IPS DF 6.9 (cell line): Measurements from ENCODE around the gene EXOC2.

Experiments
- DNase-seq: peaks from one replicate; pipeline ENCODE4 v3.0.0-alpha.2; 2013; ENCODE audit warnings: low read depth, low spot score
- H3K27ac ChIP-seq: one replicate; pipeline ENCODE4 v1.5.1; 2013; ENCODE audit warnings: low read length, control low read depth
- H3K27me3 ChIP-seq: 2 replicates; pipeline ENCODE4 v1.6.1; 2013; ENCODE audit warnings: mild to moderate bottlenecking, low read length; ENCODE audit not compliant: control insufficient read depth, insufficient read depth
- H3K36me3 ChIP-seq: 2 replicates; pipeline ENCODE4 v1.6.1; 2013; ENCODE audit warnings: low read length; ENCODE audit not compliant: control insufficient read depth, insufficient read depth
- H3K4me1 ChIP-seq: 2 replicates; pipeline ENCODE4 v1.6.1; 2013; ENCODE audit warnings: low read length; ENCODE audit not compliant: control insufficient read depth, insufficient read depth
- H3K4me3 ChIP-seq: 2 replicates; pipeline ENCODE4 v1.5.1; 2013; ENCODE audit warnings: mild to moderate bottlenecking, low read length
- H3K9me3 ChIP-seq: 2 replicates; pipeline ENCODE4 v1.6.1; 2013; ENCODE audit warnings: low read length, inconsistent platforms; ENCODE audit not compliant: control insufficient read depth, insufficient read depth
- WGBS: extraction: QIAGEN DNeasy Blood & Tissue Kit; methylation state at CpG from one replicate; pipeline ENCODE4 v1.1.7; 2013; ENCODE audit warnings: mixed read lengths, missing lambda C conversion rate; ENCODE audit not compliant: insufficient read length, insufficient coverage; 5-methylcytosine and 5-hydroxymethylcytosine counted together

EXOC2 gene

GRCh38 chr6:448296-449056, 244.5 kb downstream of the EXOC2 start:
- 0 out of 2 replicates have a peak, but pooled peaks cover 1% of the 10 kb centered on the region for H3K9me3 ChIP-seq
- H3K27me3 ChIP-seq, result no peaks in the 10 kb centered on the region
- no peaks in the 10 kb centered on the region; the same call in 1 of the 2 replicates for H3K36me3 ChIP-seq
- no peaks in the 10 kb centered on the region for H3K4me1 ChIP-seq
- no CpG with 5 or more reads among the region's 19 CpGs for WGBS
- H3K27ac ChIP-seq, result no peak overlapping the region
- H3K4me3 ChIP-seq, result no peak overlapping the region
- no peak for DNase-seq

DNA sequence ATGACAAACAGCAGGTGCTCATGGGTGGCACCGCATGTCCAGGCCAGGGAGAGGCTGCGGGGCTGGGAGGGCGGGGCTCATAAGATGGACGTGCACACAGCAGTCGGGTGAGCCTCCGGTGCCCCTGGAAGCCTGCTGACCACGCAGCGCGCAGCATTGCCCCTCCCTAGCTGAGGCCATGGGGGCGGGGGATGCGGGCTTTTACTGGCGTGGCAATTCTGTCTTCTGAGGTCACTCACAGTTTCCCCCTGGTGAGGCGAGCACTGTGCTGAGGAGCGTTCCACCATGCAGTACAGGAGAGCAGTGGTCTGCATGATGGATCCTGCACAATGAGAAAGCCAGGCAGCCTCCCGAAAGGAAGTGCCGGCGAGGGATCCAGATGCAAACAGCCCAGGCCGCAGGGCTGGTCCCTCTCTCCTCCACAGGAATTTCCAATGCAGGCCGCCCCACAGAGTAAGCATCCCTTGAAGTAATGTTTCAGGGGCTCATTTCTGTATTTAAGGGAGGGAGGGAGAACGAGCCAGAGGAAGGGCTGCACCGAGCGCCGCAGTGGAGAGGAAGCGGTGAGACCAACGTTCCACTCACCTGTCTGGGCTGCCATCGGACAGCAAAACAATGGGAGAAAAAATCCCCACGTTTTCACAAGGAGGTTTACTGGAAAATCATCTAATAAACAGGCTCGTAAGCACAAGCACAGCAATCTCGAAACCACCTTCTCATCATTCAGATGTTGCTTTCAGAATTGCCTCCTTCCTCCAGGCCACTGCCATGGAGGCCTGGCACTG, 245.4 kb downstream of the EXOC2 start:
- H3K9me3 ChIP-seq, result 0 out of 2 replicates have a peak, but pooled peaks cover 1% of the 10 kb centered on the region
- H3K36me3 ChIP-seq, result no peaks in the 10 kb centered on the region; the same call in 1 of the 2 replicates
- H3K27ac ChIP-seq, result no peak overlapping the region
- no peak for DNase-seq
- no CpG with 5 or more reads among the region's 29 CpGs for WGBS
- H3K4me3 ChIP-seq, result no peak overlapping the region
- H3K4me1 ChIP-seq, result no peaks in the 10 kb centered on the region
- no peaks in the 10 kb centered on the region for H3K27me3 ChIP-seq

DNA sequence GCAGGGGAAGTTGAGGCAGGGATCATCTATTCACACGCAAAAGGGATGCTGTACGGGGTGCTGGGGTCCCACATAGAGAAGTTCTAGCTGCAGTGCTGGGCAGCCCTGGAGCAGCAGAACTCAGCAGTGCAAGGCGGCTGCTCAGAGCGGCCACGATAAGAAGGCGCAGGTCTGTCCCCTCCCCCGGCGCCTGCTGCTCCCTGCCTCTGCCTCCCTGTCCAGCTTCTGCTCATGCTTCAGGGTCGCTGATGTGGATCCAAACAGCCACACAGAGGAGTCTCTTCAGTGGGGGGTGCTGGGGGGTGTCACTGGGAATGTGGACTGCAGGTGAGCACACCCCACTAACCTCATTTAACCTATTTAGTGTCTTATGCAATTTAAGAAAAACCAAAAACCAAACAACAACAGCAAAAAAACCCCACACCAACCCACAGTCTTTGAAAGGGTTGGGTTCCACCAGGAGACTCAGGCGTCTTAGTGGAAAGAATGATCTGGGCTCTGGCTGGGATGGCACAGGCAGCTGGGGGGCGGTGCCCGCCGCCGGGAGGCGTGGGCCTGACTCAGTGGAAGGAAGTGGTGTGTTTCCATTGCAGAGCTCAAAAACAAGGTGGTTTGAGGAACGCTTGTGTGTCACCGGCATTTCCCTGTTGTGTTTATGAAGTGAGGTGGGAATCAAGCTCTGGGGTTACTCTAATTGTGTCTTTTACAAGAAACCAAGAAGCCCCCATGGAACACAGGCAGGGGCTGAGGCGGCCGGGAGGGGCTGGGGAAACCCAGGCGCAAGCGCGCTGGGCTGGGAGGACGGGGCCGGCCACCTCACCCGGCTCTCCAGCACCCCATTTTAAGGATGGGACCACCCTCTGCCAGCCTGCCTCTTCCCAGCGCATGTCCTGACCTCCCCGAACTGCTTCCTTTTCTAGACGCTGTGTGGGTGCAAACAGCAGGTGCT, 246.2 kb downstream of the EXOC2 start:
- no peaks in the 10 kb centered on the region; the same call in 1 of the 2 replicates for H3K36me3 ChIP-seq
- H3K9me3 ChIP-seq, result 0 out of 2 replicates have a peak, but pooled peaks cover 1% of the 10 kb centered on the region
- no peak overlapping the region for H3K27ac ChIP-seq
- WGBS, result no CpG with 5 or more reads among the region's 28 CpGs
- H3K4me1 ChIP-seq, result no peaks in the 10 kb centered on the region
- no peaks in the 10 kb centered on the region for H3K27me3 ChIP-seq
- DNase-seq, result no peak
- no peak overlapping the region for H3K4me3 ChIP-seq

DNA sequence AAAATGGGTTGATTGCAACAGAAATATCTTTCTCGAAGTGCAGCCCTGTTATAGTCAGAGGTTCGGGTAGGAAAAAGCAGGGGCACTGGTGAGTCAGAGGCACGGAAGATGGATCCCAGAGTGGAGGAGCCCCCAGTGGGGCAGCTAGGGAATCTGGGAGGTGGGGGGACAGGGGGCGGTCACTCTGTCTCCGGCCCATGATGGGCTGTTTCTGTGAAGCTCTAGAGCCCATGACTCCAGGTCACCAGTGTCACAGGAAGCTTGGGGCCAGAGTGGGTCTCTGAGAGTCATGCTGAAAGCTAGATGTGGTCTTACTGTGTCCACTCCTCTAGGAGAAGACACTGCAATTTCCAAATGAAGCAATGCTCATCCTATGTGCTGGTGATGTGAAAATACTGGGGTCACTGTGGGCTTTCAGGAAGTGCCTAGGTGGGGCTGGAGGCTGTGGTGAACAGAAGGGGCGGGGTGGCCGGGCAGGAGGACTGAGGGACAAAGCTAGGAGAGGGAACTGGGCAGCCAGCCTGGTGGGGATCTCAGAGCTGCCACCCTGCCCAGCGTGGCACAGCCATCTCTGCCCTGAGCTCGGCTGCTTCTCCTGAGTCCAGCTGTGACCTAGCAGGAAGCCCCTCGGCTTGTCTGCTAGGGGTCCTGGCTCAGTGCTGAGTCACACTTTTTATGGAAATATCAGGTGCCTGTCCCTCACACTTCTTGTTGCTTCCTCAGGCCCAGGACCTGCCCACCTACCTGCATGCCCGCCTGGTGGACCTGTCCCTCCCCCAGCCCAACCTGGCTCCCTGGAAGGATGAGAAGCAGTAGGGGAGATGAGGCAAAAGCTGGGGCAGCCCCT, 247.1 kb downstream of the EXOC2 start:
- DNase-seq, result no peak
- no CpG with 5 or more reads among the region's 11 CpGs for WGBS
- Histone ChIP-seq H3K36me3 (no peaks in the 10 kb centered on the region; the same call in 1 of the 2 replicates), H3K27me3 (no peaks in the 10 kb centered on the region), H3K9me3 (0 out of 2 replicates have a peak, but pooled peaks cover 1% of the 10 kb centered on the region), H3K27ac (no peak overlapping the region), H3K4me1 (no peaks in the 10 kb centered on the region), H3K4me3 (no peak overlapping the region)

GRCh38 chr6:444653-445275, 248.2 kb downstream of the EXOC2 start:
- no peak overlapping the region for H3K4me3 ChIP-seq
- DNase-seq, result no peak
- no peaks in the 10 kb centered on the region for H3K4me1 ChIP-seq
- no peak overlapping the region for H3K27ac ChIP-seq
- no peaks in the 10 kb centered on the region; the same call in 1 of the 2 replicates for H3K36me3 ChIP-seq
- WGBS, result no CpG with 5 or more reads among the region's 18 CpGs
- 0 out of 2 replicates have a peak, but pooled peaks cover 1% of the 10 kb centered on the region for H3K9me3 ChIP-seq
- no peaks in the 10 kb centered on the region for H3K27me3 ChIP-seq

GRCh38 chr6:443621-444159, 249.2 kb downstream of the EXOC2 start:
- no peak for DNase-seq
- H3K4me1 ChIP-seq, result no peaks in the 10 kb centered on the region
- WGBS, result no CpG with 5 or more reads among the region's 19 CpGs

DNA sequence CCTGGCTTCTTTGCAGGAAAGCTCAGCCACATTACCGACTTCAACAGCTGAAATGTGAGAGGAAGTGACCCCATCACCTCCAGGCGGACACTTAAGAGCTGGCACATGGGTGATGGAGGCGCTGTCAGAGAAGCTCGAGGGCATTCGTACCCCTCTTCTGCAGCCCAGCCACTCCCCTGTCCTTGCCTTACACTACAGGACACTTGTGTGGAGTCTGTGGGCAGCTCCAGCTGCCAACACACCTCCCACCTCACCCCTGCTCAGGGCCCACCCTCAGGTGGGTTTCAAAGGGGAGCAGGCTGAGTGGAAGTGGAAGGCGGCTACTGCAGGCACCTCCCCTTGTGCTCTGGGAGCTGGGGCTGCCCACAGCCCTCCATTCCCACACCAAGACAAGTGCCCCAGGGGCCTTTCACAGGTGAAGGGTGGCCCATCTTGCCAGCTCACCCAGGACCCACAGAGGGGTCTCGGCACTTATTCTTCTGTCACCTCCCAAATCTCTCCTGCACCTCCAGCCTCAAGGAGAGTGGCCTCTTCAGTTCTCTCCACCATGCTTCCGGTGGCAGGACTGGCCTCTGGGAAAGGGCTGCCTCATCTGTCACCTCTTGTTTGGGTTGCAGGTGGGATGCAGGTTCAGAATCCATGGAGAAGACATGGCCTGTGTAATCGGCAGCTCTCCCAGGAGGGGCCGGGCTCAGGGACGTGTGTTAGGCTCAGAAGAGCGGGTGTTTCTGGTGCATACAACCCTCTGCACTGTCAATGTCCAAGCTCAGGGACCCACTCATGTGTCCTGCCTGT, 251.6 kb downstream of the EXOC2 start:
- no peak overlapping the region for H3K4me3 ChIP-seq
- WGBS, result no CpG with 5 or more reads among the region's 12 CpGs
- DNase-seq, result no peak
- no peaks in the 10 kb centered on the region for H3K9me3 ChIP-seq
- no peaks in the 10 kb centered on the region; the same call in 1 of the 2 replicates for H3K4me1 ChIP-seq
- H3K27ac ChIP-seq, result no peak overlapping the region
- no peaks in the 10 kb centered on the region for H3K36me3 ChIP-seq
- H3K27me3 ChIP-seq, result no peaks in the 10 kb centered on the region

More at GRCh38 chr6:443621-444159, 249.2 kb downstream of the EXOC2 start:
- H3K27me3 ChIP-seq, result no peaks in the 10 kb centered on the region
- no peaks in the 10 kb centered on the region for H3K9me3 ChIP-seq
- H3K36me3 ChIP-seq, result no peaks in the 10 kb centered on the region; the same call in 1 of the 2 replicates
- no peak overlapping the region for H3K27ac ChIP-seq
- no peak overlapping the region for H3K4me3 ChIP-seq

DNA sequence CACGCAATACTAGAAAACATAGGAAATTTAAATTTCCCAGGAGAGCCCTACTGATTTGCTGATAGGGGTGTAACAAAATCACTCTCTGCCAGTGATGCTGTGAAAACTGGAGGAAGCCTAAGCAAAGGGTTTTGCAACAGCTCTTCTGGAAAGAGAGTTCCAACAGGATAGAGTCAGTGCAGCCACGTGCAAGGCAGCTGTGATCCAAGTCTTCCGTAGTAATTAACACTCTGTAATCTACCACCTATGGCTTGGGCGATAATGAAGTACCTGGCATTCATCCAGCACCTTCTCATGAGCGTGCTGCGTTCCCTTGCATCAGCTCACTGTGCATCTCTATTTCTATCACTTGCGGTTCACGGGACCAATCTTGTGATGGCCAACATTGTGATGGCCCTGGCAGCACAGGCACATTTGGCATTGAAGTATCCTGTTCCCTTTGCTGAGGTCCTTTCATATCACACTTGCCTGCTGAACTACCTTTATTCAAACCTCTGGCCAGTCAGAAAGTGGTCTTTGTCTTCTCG, 253.2 kb downstream of the EXOC2 start:
- H3K4me3 ChIP-seq, result no peak overlapping the region
- no CpG with 5 or more reads among the region's 9 CpGs for WGBS
- DNase-seq, result no peak
- H3K27me3 ChIP-seq, result no peaks in the 10 kb centered on the region
- no peaks in the 10 kb centered on the region for H3K36me3 ChIP-seq
- no peak overlapping the region for H3K27ac ChIP-seq
- H3K4me1 ChIP-seq, result no peaks in the 10 kb centered on the region; the same call in 1 of the 2 replicates
- H3K9me3 ChIP-seq, result no peaks in the 10 kb centered on the region
